Kidney (tissue), 14 donors: ENCODE data around the gene EXOSC7. TPM values are rescaled to one million over a fixed set of nuclear protein-coding genes. Genes with fewer than 3 reads are reported as not detected.

Experiments used
- DNase-seq, 5 donors: peaks; one replicate each; pipeline ENCODE4 v3.0.0-alpha.2; 2013 to 2020
- FAIRE-seq: peaks from 2 replicates; lab custom pipeline; 2012; peaks lifted over from hg19 to GRCh38; lab: Jason Lieb, UNC
- H3K27ac ChIP-seq, 2 donors: one replicate each; pipeline ENCODE4 v1.7.0; 2013; ENCODE audit warnings: low read depth in 2 of 2, low read length in 2 of 2, inconsistent platforms in 1 of 2
- H3K27me3 ChIP-seq: one replicate; pipeline ENCODE4 v1.7.1; 2013; ENCODE audit warnings: low read length, inconsistent platforms; ENCODE audit not compliant: control insufficient read depth, insufficient read depth
- H3K36me3 ChIP-seq, 3 donors: one replicate each; pipeline versions ENCODE4 v1.7.0 to v1.7.1; 2013; ENCODE audit warnings: low read length in 3 of 3, control low read depth in 1 of 3, inconsistent platforms in 1 of 3; ENCODE audit not compliant: insufficient read depth in 3 of 3, control insufficient read depth in 2 of 3
- H3K4me1 ChIP-seq, 3 donors: one replicate each; pipeline versions ENCODE4 v1.7.0 to v1.7.1; 2013; ENCODE audit warnings: low read length in 3 of 3, inconsistent platforms in 1 of 3, low read depth in 1 of 3; ENCODE audit not compliant: control insufficient read depth in 2 of 3, insufficient read depth in 2 of 3
- H3K4me3 ChIP-seq, 3 donors: one replicate each; pipeline versions ENCODE4 v1.7.0 to v1.8.1; 2013; ENCODE audit warnings: low read length in 3 of 3, control low read depth in 1 of 3, inconsistent platforms in 1 of 3
- H3K9ac ChIP-seq, 3 donors: one replicate each; pipeline versions ENCODE4 v1.7.0 to v1.7.1; 2013; ENCODE audit warnings: low read length in 3 of 3, control low read depth in 1 of 3, inconsistent platforms in 1 of 3
- H3K9me3 ChIP-seq, 3 donors: one replicate each; pipeline versions ENCODE4 v1.7.0 to v1.7.1; 2013; ENCODE audit warnings: low read length in 3 of 3, control low read depth in 1 of 3, inconsistent platforms in 1 of 3; ENCODE audit not compliant: control insufficient read depth in 2 of 3, insufficient read depth in 1 of 3
- intact Hi-C: fragments of 100-400 bp; cut with DNase I; formaldehyde crosslinking; loops from one replicate; pipeline ENCODE4 v1.11.1; 2022
- polyA plus RNA-seq: library from polyadenylated mRNA; stranded (reverse); fragments of 350-450 nt; fragmentation: Illumina TruSeq; extraction: RNeasy Lipid Tissue Mini Kit (QIAGEN cat#74804); gene quantifications from one replicate; pipeline ENCODE4 v1.2.3, GENCODE V29; 2014; ENCODE audit warnings: low read depth, low replicate concordance; ENCODE audit not compliant: insufficient read depth
- total RNA-seq: library from RNA; stranded (reverse); fragmentation: NEBNext Ultra II Directional; extraction: Animal tissue kit (Norgen Biotek cat#: 25700); gene quantifications from one replicate; pipeline ENCODE4 v1.2.1, GENCODE V29; 2021
- TF ChIP-seq, protein P1 (sequence below): IDR thresholded peaks from 3 replicates; pipeline ENCODE4 v1.5.1; 2012; ENCODE audit warnings: mild to moderate bottlenecking, moderate library complexity, borderline replicate concordance; ENCODE audit not compliant: insufficient read depth; ENCODE audit errors: extremely low read depth
- donor health status: control.
- donor health status: control.
- donor health status: control.
- donor health status: control.
- donor health status: control.
- donor health status: DM: yes; HTN: yes; CAD: no.
- donor health status: Normal renal cell carcinoma (clear cell type).

EXOSC7 gene
- total and polyA plus RNA-seq, 2 donors from 2014 or later: 43.8 to 71.8 TPM

DNA sequence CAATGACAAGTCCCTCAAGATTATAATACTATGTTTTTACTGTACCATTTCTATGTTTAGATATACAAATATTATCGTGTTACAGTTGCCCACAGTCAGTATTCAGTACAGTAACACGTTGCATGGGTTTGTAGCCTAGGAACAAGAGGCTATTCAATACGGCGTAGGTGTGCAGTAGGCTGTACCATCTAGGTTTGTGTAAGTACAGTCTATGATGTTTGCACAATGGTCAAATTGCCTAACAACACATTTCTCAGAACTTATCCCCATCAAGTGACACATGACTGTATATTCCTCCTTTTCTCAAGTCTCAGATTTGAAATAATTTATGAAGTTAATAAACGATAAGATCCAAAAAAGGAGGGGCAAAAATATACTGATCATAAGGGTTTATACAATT lies 21.7 kb upstream of the EXOSC7 start:
- Histone ChIP-seq H3K9me3 (no peaks in the 10 kb centered on the region), H3K4me1 (no peaks in the 10 kb centered on the region), H3K27me3 (no peaks in the 10 kb centered on the region), H3K36me3 (peaks cover 0 to 18% (median 6%) of the 10 kb centered on the region in 3 donors), H3K4me3 (no peak overlapping the region), H3K27ac (no peak overlapping the region), H3K9ac (no peak overlapping the region)
- DNase-seq (no peak), FAIRE-seq (no peak)
- intact Hi-C loops: no loop called here
- TF ChIP-seq, protein P1, sequence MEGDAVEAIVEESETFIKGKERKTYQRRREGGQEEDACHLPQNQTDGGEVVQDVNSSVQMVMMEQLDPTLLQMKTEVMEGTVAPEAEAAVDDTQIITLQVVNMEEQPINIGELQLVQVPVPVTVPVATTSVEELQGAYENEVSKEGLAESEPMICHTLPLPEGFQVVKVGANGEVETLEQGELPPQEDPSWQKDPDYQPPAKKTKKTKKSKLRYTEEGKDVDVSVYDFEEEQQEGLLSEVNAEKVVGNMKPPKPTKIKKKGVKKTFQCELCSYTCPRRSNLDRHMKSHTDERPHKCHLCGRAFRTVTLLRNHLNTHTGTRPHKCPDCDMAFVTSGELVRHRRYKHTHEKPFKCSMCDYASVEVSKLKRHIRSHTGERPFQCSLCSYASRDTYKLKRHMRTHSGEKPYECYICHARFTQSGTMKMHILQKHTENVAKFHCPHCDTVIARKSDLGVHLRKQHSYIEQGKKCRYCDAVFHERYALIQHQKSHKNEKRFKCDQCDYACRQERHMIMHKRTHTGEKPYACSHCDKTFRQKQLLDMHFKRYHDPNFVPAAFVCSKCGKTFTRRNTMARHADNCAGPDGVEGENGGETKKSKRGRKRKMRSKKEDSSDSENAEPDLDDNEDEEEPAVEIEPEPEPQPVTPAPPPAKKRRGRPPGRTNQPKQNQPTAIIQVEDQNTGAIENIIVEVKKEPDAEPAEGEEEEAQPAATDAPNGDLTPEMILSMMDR: no peak

DNA sequence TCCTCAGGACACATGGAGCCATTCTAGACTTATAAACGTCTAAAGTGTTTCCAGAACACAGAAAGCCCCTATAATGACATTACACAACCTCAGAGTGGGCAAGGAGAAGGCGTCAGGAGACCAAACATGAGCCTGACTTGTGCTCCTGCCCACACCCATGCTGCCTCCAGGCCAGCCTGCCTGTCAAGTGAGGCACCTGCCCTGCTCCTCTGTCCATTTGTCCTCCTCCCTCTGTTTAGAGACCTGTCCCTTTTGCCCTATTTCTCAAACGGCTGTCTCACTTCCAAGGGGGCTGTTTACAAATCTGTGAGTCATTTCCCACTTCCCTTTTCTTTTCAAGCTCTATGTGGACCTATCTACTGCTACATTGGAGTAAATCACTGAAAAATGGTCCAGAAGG lies 21.1 kb upstream of the EXOSC7 start:
- TF ChIP-seq, protein P1: no peak
- Histone ChIP-seq H3K9me3 (no peaks in the 10 kb centered on the region), H3K9ac (no peak overlapping the region), H3K36me3 (peaks cover 0 to 18% (median 6%) of the 10 kb centered on the region in 3 donors), H3K4me3 (no peak overlapping the region), H3K27ac (no peak overlapping the region), H3K27me3 (no peaks in the 10 kb centered on the region), H3K4me1 (no peaks in the 10 kb centered on the region)
- FAIRE-seq (no peak), DNase-seq (no peak)
- intact Hi-C loops: no loop called here

DNA sequence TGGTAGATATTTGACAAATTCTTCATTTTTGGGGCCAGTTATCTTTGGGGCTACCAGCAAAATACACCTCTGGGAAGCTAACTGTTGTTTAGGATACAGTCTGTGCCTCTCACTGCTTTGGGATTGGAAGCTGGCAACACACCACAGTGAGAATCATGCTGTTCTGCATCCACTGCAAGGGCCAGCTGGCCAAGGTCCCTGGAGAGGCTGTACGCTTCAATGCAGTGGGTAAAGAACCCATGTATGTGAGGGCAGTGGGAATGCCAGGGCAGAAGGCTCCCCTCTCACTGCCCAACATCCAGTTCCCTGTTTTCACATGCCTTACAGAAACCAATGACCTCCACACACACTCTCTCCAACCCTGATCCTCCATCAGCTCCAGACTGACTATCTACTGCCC lies 20.1 kb upstream of the EXOSC7 start:
- no peak overlapping the region for H3K27ac ChIP-seq
- H3K27me3 ChIP-seq: no peaks in the 10 kb centered on the region
- TF ChIP-seq, protein P1: no peak
- FAIRE-seq (no peak), DNase-seq (no peak)
- no peaks in the 10 kb centered on the region for H3K9me3 ChIP-seq
- H3K4me1 ChIP-seq: peaks cover 0 to 2% (median 0%) of the 10 kb centered on the region in 3 donors
- H3K9ac ChIP-seq: no peak overlapping the region
- intact Hi-C loops: no loop called here
- H3K36me3 ChIP-seq: peaks cover 0 to 18% (median 6%) of the 10 kb centered on the region in 3 donors
- no peak overlapping the region for H3K4me3 ChIP-seq

DNA sequence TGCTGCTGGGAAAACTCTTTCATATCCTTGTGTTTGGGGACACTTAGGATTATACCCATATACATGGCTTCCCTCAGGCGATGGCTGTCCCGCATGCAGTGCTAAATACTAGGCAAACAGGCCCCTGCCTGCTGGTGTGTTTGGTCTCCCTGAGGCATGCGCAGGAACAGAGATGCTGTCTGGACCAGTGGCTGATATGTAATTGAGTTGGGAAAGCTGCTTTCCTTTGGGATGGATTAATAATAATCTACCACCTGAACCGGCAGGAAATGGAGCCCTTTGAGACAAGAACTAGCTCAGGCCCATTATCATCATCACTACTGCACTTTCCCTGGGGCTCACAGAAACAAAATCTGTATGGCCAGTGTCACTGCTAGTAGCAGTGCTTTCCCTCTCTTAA lies 18.1 kb upstream of the EXOSC7 start:
- FAIRE-seq (no peak), DNase-seq (no peak)
- no peaks in the 10 kb centered on the region for H3K27me3 ChIP-seq
- peaks cover 0 to 18% (median 6%) of the 10 kb centered on the region in 3 donors for H3K36me3 ChIP-seq
- H3K4me1 ChIP-seq: peaks cover 0 to 2% (median 0%) of the 10 kb centered on the region in 3 donors
- H3K9ac ChIP-seq: no peak overlapping the region
- intact Hi-C loops: no loop called here
- H3K4me3 ChIP-seq: no peak overlapping the region
- no peaks in the 10 kb centered on the region for H3K9me3 ChIP-seq
- TF ChIP-seq, protein P1: no peak
- H3K27ac ChIP-seq: no peak overlapping the region
